Hematopoietic multipotent progenitor cell treated with erythropoietin and hydrocortisone succinate and interleukin-3 and kit ligand, for 17 days (in vitro differentiated cells): ENCODE results near the gene CCDC51.
"Not testable (repeated sequence)": the region's sequence is repeated elsewhere in the genome, so short reads cannot be mapped to it uniquely, and the experiment has no call there.

Experiments used
- DNase-seq: peaks from one replicate; pipeline ENCODE4 v3.0.0-alpha.2; 2015; ENCODE audit warnings: low spot score

CCDC51 gene

DNA sequence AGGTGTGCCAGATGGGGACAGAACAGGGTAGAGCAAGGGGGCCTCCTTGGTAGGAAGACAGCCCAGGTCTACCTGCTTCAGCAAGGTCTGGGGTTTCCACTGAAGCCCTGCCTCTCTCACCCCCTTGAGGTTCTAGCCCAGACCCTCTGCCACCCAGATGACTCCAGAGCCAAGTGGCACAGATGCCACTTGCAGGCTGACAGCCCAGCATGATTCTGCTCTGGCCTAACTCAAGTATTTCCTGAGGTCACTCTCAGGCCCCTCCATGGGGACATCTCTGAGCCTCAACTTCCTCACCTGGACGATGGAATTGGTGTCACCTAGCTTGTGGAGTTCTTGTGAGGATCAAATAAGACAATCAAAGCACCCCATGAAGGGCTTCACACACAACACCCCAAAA is 33.9 kb downstream of the CCDC51 start:
- no peak for DNase-seq

- no peak for DNase-seq
Observed at GRCh38 chr3:48405343-48405881, 34.5 kb downstream of the CCDC51 start.

GRCh38 chr3:48404440-48405342 is 35.2 kb downstream of the CCDC51 start:
- DNase-seq: no peak

DNA sequence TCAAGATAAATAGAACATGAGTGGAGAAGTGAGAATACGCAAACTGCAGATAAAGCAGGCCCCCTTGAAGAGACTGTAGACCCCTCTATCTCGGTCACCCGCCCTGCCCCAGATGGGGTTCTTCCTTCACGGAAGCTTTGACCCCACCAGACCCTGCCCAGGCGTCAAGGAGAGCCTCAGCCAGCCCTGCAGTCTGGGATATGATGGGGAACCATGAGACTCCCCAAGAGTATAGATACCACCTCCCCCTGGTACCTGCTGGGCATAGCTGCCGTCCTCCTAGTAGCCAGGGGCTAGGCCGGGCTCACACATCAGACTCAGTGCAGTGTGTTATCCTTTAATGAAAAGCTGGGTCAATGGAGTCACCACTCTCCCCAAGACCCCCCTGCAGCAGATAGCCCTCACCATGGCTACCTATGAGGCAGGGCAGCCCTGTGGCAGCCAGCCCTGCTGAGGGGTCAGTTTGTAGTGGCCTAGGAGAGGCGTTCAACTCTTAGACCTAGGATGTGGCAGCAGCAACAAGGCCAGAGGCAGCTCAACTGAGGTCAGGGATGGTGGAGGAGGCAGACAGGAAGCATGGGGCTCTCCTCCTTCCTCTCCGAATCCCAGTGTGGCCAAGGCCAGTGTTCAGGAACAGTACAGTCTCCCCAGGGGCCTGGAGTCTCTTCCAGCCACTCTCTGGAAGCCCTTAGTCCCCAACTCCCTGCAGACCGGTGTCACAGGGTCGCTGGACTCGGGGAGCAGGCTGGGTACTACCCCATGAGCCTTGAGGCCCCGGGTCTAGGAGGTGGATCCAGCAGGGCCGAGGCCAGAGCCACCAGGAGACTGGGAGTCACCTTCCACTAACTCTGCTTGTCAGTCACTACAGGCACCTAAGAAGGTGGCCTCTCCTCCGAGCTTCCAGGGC is 36.1 kb downstream of the CCDC51 start:
- DNase-seq: no peak

- DNase-seq: no peak
Observed at GRCh38 chr3:48402907-48403306, 37.0 kb downstream of the CCDC51 start.

- no peak for DNase-seq
Observed at GRCh38 chr3:48402281-48402732, 37.6 kb downstream of the CCDC51 start.

DNA sequence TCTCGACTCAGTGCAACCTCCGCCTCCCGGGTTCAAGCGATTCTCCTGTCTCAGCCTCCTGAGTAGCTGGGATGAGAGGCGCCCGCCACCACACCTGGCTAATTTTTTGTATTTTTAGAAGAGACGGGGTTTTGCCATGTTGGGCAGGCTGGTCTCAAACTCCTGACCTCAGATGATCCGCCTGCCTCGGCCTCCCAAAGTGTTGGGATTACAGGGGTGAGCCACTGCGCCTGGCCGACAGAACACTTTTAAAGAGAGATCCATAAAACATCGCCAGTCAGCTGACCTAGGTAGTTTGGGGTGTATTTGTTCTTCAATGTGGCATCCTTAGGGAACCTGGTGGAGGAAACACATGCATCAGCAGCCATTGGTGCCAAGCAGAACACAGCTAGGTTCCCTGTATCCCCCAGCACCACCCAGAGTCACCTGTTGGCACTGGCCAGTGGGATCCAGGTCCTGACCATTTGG is 38.5 kb downstream of the CCDC51 start:
- DNase-seq: not testable (repeated sequence)

DNA sequence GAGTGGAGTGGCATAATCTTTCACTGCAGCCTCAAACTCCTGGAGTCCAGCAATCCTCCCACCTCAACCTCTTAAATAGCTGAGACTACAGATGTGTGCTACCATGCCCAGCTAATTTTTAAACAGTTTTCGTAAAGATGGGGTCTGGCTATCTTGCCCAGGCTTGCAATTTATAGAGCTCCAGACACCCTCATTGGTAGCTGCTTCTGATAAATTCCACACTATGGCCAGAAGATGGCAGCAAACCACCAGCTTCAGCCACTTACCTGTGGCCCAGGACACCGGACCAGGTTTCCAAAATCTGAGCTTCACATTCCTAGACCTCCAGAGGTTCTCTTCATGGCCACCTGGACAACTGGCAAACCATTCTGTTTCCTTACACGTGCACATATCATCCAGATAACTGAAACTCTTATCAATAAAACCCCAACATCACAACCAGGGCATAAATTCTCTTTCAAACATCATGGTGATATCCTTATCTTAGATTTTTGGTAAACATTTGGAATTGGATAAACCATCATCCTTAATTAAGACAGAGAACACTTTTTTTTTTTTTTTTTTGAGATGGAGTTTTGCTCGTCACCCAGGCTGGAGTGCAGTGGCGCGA is 39.0 kb downstream of the CCDC51 start:
- peak; percentile 86 for DNase-seq

DNA sequence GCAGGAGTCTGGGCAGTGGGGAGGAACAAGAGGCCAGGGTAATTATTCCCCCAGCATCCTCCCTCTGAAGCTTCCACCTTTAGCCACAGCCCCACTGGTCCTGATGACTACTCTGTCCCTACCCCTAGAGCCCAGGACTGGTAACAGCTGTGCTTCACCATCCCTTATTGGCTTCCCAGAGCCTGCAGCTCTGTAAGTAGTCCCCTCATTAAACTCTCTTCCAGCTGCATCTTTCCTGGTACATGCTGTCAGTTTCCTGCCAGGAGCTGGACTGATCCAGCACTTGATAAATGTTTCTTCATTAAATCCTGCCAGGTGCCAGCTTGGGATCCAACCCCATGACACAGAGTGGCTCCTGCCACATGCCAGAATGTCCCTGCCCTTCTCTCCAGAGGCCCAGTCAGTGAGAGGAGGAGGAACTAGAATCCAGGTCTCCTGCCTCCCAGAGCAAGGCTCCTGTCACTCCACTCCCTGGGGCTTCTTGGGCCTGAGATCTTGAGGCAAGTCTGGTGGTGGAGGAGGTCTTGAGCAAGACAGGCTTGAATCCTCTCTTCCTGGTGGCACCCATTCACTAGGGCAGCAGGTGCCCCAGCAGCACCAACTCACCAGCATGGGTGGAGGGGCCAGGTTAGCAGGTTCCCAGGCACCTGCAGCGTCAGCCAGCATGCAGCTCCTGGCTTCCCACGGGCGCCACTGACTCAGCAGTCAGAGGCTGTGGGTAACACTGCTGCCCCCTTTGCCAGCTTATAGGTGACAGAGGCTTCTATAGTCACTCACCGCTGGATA is 40.3 kb downstream of the CCDC51 start:
- DNase-seq: no peak

DNA sequence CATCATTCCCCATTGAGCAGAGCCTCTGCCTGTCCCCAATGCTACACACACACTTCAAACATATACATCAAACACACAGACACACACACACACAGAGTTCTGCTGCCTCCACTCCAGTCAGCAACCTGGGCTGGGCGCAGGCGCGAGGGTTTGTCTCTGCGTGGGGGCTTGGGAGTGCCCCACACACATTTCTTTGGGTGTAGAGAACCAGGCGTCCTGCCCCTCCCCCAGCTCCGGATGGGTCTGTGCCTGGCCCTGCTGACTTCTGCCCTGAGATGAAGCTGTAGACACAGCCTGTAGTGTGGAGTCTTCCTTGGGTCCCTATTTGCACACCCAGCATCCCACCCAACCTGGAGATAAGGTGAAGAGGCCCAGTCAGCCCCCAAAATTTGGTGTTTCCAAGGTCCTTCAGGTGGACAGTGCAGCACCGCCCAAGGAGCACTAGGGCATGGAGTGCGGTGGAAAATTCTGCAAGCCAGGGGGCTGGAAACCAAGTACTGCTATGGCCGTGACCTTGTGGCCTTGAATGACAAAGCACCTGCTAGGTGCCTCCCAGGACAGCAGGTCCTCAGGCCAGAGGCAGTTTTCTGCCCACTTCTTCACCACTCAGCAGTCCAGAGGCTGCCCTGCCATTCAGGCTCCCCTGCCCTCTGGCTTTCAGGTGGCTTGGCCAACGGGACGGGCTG is 41.1 kb downstream of the CCDC51 start:
- no peak for DNase-seq

GRCh38 chr3:48397767-48398681 is 41.9 kb downstream of the CCDC51 start:
- DNase-seq: no peak

GRCh38 chr3:48395714-48396113 is 44.2 kb downstream of the CCDC51 start:
- no peak for DNase-seq

- DNase-seq: no peak
Observed at GRCh38 chr3:48394391-48394790, 45.5 kb downstream of the CCDC51 start.

DNA sequence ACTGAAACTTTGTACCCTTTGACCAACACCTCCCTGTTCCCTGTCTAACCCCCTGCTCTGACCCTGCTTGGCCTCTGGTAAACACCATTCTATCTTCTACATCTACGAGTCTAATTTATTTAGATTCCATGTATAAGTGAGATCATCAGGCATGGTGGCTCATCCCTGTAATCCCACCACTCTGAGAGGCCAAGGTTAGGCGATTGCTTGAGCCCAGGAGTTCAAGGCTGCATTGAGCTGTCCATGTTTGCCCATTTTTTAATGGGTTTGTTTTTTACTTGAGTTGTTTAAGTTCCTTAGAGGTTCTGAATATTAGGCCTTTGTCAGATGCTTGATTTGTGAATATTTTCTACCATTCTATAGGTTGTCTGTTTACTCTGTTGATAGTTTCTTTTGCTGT is 51.0 kb downstream of the CCDC51 start:
- no peak for DNase-seq

- DNase-seq: no peak
Observed at GRCh38 chr3:48387634-48388033, 52.3 kb downstream of the CCDC51 start.
